H1 (cell line): ENCODE data around the gene UPF1. TPM values are rescaled to one million over a fixed set of nuclear protein-coding genes. Genes with fewer than 3 reads are reported as not detected.

ENCODE experiments used
- CTCF ChIA-PET: fragments of 300-600 bp; sonication (Branson Sonifier 250); formaldehyde crosslinking; loops from one replicate; lab custom pipeline; 2021; ENCODE audit not compliant: partially characterized antibody; lab: Charles Lee
- POLR2A ChIA-PET: fragments of 300-600 bp; sonication (Branson Sonifier 250); formaldehyde crosslinking; loops from one replicate; lab custom pipeline; 2021; ENCODE audit warnings: inconsistent platforms; ENCODE audit not compliant: partially characterized antibody; lab: Charles Lee
- DNase-seq, 2 experiments: peaks; one replicate each; pipeline versions ENCODE4 v3.0.0 to v3.0.0-alpha.2; 2010 to 2022; ENCODE audit warnings: low spot score in 2 of 2, low read depth in 1 of 2, mixed read lengths in 1 of 2
- FAIRE-seq: peaks from 2 replicates; lab custom pipeline; 2011; peaks lifted over from hg19 to GRCh38; lab: Jason Lieb, UNC
- H2AFZ ChIP-seq: 2 replicates; pipeline ENCODE4 v1.8.1; 2012; ENCODE audit warnings: low read length, inconsistent platforms
- H2AK5ac ChIP-seq: 2 replicates; pipeline ENCODE4 v1.6.1; 2013; ENCODE audit warnings: low read depth, low read length
- H2BK120ac ChIP-seq: replicated peaks from 2 replicates; pipeline ENCODE3; 2013; ENCODE audit warnings: low read depth, low read length, inconsistent platforms
- H2BK12ac ChIP-seq: 2 replicates; pipeline ENCODE4 v1.6.1; 2013; ENCODE audit warnings: low read depth, low read length
- H2BK15ac ChIP-seq: 2 replicates; pipeline ENCODE4 v1.6.1; 2013; ENCODE audit warnings: low read length
- H2BK20ac ChIP-seq: 2 replicates; pipeline ENCODE4 v1.6.1; 2013; ENCODE audit warnings: low read length
- H2BK5ac ChIP-seq: 2 replicates; pipeline ENCODE4 v1.6.1; 2013; ENCODE audit warnings: low read depth, low read length
- H3K14ac ChIP-seq: 2 replicates; pipeline ENCODE4 v1.6.1; 2013; ENCODE audit warnings: inconsistent platforms; ENCODE audit not compliant: insufficient read length
- H3K18ac ChIP-seq: 2 replicates; pipeline ENCODE4 v1.6.1; 2013; ENCODE audit warnings: low read length; ENCODE audit errors: extremely low read depth
- H3K23ac ChIP-seq: 2 replicates; pipeline ENCODE4 v1.6.1; 2013; ENCODE audit warnings: inconsistent platforms; ENCODE audit not compliant: insufficient read length
- H3K23me2 ChIP-seq: 2 replicates; pipeline ENCODE4 v1.6.1; 2013; ENCODE audit warnings: low read depth, low read length
- H3K27ac ChIP-seq: 2 replicates; pipeline ENCODE4 v1.6.1; 2011; ENCODE audit warnings: low read depth, low read length, inconsistent platforms
- H3K27me3 ChIP-seq, 4 experiments: replicated peaks in 1 of 4; 1 replicate in 1 of 4; 2 replicates in 3 of 4; pipeline versions ENCODE4 v1.6.1 to v1.8.1; 2011 to 2013; ENCODE audit warnings: low read length in 3 of 4, mild to moderate bottlenecking in 3 of 4, inconsistent platforms in 2 of 4, mixed read lengths in 2 of 4, moderate library complexity in 1 of 4; ENCODE audit not compliant: control insufficient read depth in 3 of 4, insufficient read depth in 3 of 4; ENCODE audit errors: extremely low read depth in 1 of 4
- H3K36me3 ChIP-seq, 4 experiments: 2 replicates each; pipeline versions ENCODE4 v1.6.1 to v1.8.1; 2011 to 2013; ENCODE audit warnings: mild to moderate bottlenecking in 4 of 4, low read length in 3 of 4, moderate library complexity in 2 of 4, control low read depth in 1 of 4, inconsistent platforms in 1 of 4; ENCODE audit not compliant: insufficient read depth in 4 of 4, control insufficient read depth in 2 of 4
- H3K4ac ChIP-seq: replicated peaks from 2 replicates; pipeline ENCODE3; 2013; ENCODE audit warnings: low read length, low read depth, mixed read lengths, inconsistent platforms; ENCODE audit not compliant: insufficient read length
- H3K4me1 ChIP-seq, 4 experiments: replicated peaks in 1 of 4; 1 replicate in 1 of 4; 2 replicates in 3 of 4; pipeline versions ENCODE4 v1.6.1 to v1.8.1; 2011 to 2013; ENCODE audit warnings: low read length in 3 of 4, inconsistent platforms in 2 of 4, mixed read lengths in 1 of 4; ENCODE audit not compliant: insufficient read depth in 4 of 4, control insufficient read depth in 3 of 4
- H3K4me2 ChIP-seq, 2 experiments: 2 replicates each; pipeline versions ENCODE4 v1.6.1 to v1.8.1; 2011 to 2013; ENCODE audit warnings: low read depth in 2 of 2, low read length in 2 of 2, control low read depth in 1 of 2, inconsistent platforms in 1 of 2, mild to moderate bottlenecking in 1 of 2; ENCODE audit not compliant: insufficient read depth in 1 of 2
- H3K4me3 ChIP-seq, 4 experiments: fragments of 200-600, 300-600 bp in 1 of 4; sonication (generic), shearing (Covaris generic), sonication (Bioruptor Twin) in 1 of 4; 2 replicates each; pipeline versions ENCODE4 v1.5.1 to v1.8.1; 2011 to 2016; ENCODE audit warnings: low read length in 4 of 4, low read depth in 3 of 4, control low read depth in 2 of 4, inconsistent platforms in 2 of 4, mild to moderate bottlenecking in 2 of 4, mixed read lengths in 1 of 4, moderate library complexity in 1 of 4; ENCODE audit not compliant: insufficient read depth in 2 of 4; ENCODE audit errors: extremely low read depth in 1 of 4
- H3K56ac ChIP-seq: replicated peaks from 2 replicates; pipeline ENCODE3; 2013; ENCODE audit warnings: low read depth, mild to moderate bottlenecking, mixed read lengths, low read length, inconsistent platforms; ENCODE audit not compliant: insufficient read length
- H3K79me1 ChIP-seq: 2 replicates; pipeline ENCODE4 v1.6.1; 2013; ENCODE audit warnings: low read depth, low read length, control low read depth
- H3K79me2 ChIP-seq, 2 experiments: 2 replicates each; pipeline versions ENCODE4 v1.6.1 to v1.8.1; 2012 to 2013; ENCODE audit warnings: low read length in 2 of 2, mild to moderate bottlenecking in 2 of 2, inconsistent platforms in 1 of 2; ENCODE audit not compliant: insufficient read depth in 2 of 2, control insufficient read depth in 1 of 2
- H3K9ac ChIP-seq, 4 experiments: replicated peaks in 1 of 4; 1 replicate in 1 of 4; 2 replicates in 3 of 4; pipeline versions ENCODE4 v1.6.1 to v1.8.1; 2011 to 2013; ENCODE audit warnings: low read depth in 3 of 4, low read length in 3 of 4, control low read depth in 2 of 4, mild to moderate bottlenecking in 2 of 4, moderate library complexity in 2 of 4, inconsistent platforms in 1 of 4; ENCODE audit errors: extremely low read depth in 1 of 4
- H3K9me3 ChIP-seq, 2 experiments: 2 replicates each; pipeline versions ENCODE4 v1.6.1 to v1.8.1; 2012 to 2013; ENCODE audit warnings: mild to moderate bottlenecking in 2 of 2, moderate library complexity in 2 of 2, control low read depth in 1 of 2, inconsistent platforms in 1 of 2, low read depth in 1 of 2, low read length in 1 of 2, mixed read lengths in 1 of 2; ENCODE audit not compliant: insufficient read depth in 2 of 2
- H4K20me1 ChIP-seq, 2 experiments: replicated peaks in 1 of 2; 2 replicates each; pipeline versions ENCODE3 to v1.8.1; 2011 to 2013; ENCODE audit warnings: inconsistent platforms in 2 of 2, low read length in 2 of 2, mild to moderate bottlenecking in 1 of 2; ENCODE audit not compliant: insufficient read depth in 2 of 2, control insufficient read depth in 1 of 2
- H4K5ac ChIP-seq: 2 replicates; pipeline ENCODE4 v1.6.1; 2013; ENCODE audit warnings: low read length, low read depth, mixed read lengths, inconsistent platforms; ENCODE audit not compliant: insufficient read length
- H4K8ac ChIP-seq: 2 replicates; pipeline ENCODE4 v1.8.0; 2013; ENCODE audit warnings: mild to moderate bottlenecking, moderate library complexity, low read length, inconsistent platforms; ENCODE audit not compliant: insufficient read depth; ENCODE audit errors: extremely low read depth
- H4K91ac ChIP-seq: replicated peaks from 2 replicates; pipeline ENCODE3; 2013; ENCODE audit warnings: low read length, mixed read lengths, inconsistent platforms; ENCODE audit not compliant: insufficient read length
- CREB1 ChIP-seq: IDR thresholded peaks from 2 replicates; pipeline ENCODE4 v1.6.1; 2012; ENCODE audit warnings: inconsistent platforms
- KDM4A ChIP-seq: IDR thresholded peaks from one replicate; pipeline ENCODE4 v1.7.1; 2012; ENCODE audit warnings: low read depth, mild to moderate bottlenecking, moderate library complexity, low read length, inconsistent platforms; ENCODE audit not compliant: severe bottlenecking
- SIN3A ChIP-seq, 2 experiments: IDR thresholded peaks in 1 of 2; conservative IDR thresholded peaks in 1 of 2; 2 replicates each; pipeline ENCODE4 v1.6.1; 2011 to 2012; ENCODE audit warnings: low read length in 2 of 2, improper control_type of control experiment in 1 of 2, low read depth in 1 of 2, mild to moderate bottlenecking in 1 of 2
- SP4 ChIP-seq: IDR thresholded peaks from 2 replicates; pipeline ENCODE4 v1.6.1; 2012; ENCODE audit warnings: low read length, inconsistent platforms
- WGBS, 2 experiments: shearing (Covaris generic) in 1 of 2; methylation state at CpG; one replicate each; pipeline versions ENCODE4 v1.1.6 to v1.1.7; 2013 to 2015; ENCODE audit warnings: low lambda C conversion rate in 2 of 2, mixed read lengths in 2 of 2, inconsistent platforms in 1 of 2, low coverage in 1 of 2, missing lambda C conversion rate in 1 of 2; ENCODE audit not compliant: insufficient replicate concordance in 2 of 2, insufficient coverage in 1 of 2, insufficient read length in 1 of 2; ENCODE audit errors: extremely low coverage in 1 of 2, missing lambda C conversion rate in 1 of 2; 5-methylcytosine and 5-hydroxymethylcytosine counted together
- polyA plus RNA-seq, 7 experiments: library from polyadenylated mRNA; depleted of rRNA in 3 of 7; stranded (reverse) in 5 of 7; unstranded in 2 of 7; fragments of >200 nt in 5 of 7; fragments of 200-250 nt in 2 of 7; gene quantifications; 1 replicate in 5 of 7; 2 replicates in 1 of 7; 4 replicates in 1 of 7; pipeline versions ENCODE4 v1.2.1 to v1.2.3, GENCODE V29; 2011 to 2013; ENCODE audit warnings: missing spikeins in 2 of 7, mixed read lengths in 2 of 7
- total RNA-seq: library from RNA; stranded (reverse); fragmentation: NEBNext Ultra II Directional; extraction: Animal tissue kit (Norgen Biotek cat#: 25700); gene quantifications from 2 replicates; pipeline ENCODE4 v1.2.1, GENCODE V29; 2021

The UPF1 gene
- total and polyA plus RNA-seq, 2 of the 8 experiments (the other 6 are each of a cell fraction or from before 2014, with no cell fraction given) = 46.4 to 62.0 TPM

DNA sequence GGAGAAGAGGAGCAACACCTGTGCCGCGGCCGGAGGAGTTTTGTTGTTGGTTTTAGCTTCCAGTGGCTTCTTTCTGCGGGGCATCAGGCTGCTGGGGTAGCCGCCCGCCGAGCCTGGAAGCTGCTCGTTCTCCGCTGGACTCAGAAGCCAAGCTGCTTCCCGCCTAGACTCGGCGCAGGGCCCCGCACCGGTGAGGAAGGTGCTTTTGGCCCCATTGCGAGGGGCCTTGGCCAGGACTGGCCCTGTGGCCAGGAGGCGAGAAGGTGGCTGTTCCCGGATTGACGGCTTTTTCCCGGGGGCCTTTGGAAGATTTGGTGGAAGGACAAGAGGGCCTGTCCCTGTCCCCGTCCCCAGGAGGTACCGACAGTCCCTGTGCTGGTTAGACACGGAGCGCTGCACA lies 35.4 kb downstream of the UPF1 start:
- H3K4me1 ChIP-seq = peaks cover 0 to 13% (median 4%) of the 10 kb centered on the region in 4 experiments; a peak in 4 of 7 replicates
- no peak overlapping the region for H3K4me2 ChIP-seq
- peaks cover 0 to 2% (median 0%) of the 10 kb centered on the region in 4 experiments; a peak in 1 of 7 replicates for H3K27me3 ChIP-seq
- H2BK120ac ChIP-seq = no peak overlapping the region
- no peak overlapping the region for H2BK12ac ChIP-seq
- H3K79me2 ChIP-seq = no peaks in the 10 kb centered on the region
- H3K56ac ChIP-seq = no peak overlapping the region
- no peak overlapping the region for H2AFZ ChIP-seq
- H3K18ac ChIP-seq = no peak overlapping the region
- H4K8ac ChIP-seq = no peak overlapping the region
- 90% methylated on average over 23 of the region's 23 CpGs; no CpG with 5 or more reads in 1 of the 2 experiments for WGBS, 2 experiments
- no peak overlapping the region for H3K27ac ChIP-seq
- no peak overlapping the region for H2BK15ac ChIP-seq
- no peak overlapping the region for H3K4ac ChIP-seq
- H3K23me2 ChIP-seq = peaks cover 4% of the 10 kb centered on the region; the same call in 1 of the 2 replicates
- ChIA-PET CTCF (interaction anchor here (0.8 to 15.1 kb wide), 23 partner anchors 10 to 807 kb away, joined by 3 to 247 read pairs (median 3); no protein-coding TSS in a partner anchor), POLR2A (interaction anchor here (1.2 to 1.3 kb wide), 3 partner anchors 33 to 120 kb away, joined by 3 to 4 read pairs (median 3); no protein-coding TSS in a partner anchor)
- no peak overlapping the region for H3K9ac ChIP-seq
- no peaks in the 10 kb centered on the region; the same call in 1 of the 2 replicates for H3K79me1 ChIP-seq
- no peak overlapping the region for H3K4me3 ChIP-seq
- no peak overlapping the region for H2AK5ac ChIP-seq
- H3K23ac ChIP-seq = no peak overlapping the region
- H2BK5ac ChIP-seq = no peak overlapping the region
- no peak overlapping the region for H3K14ac ChIP-seq
- no peak overlapping the region for H2BK20ac ChIP-seq
- no peak overlapping the region for H4K91ac ChIP-seq
- FAIRE-seq (no peak), DNase-seq (no peak)
- H3K36me3 ChIP-seq = peaks cover 14 to 35% (median 25%) of the 10 kb centered on the region in 4 experiments
- no peaks in the 10 kb centered on the region for H3K9me3 ChIP-seq
- H4K5ac ChIP-seq = no peak overlapping the region
- H4K20me1 ChIP-seq = peaks cover 5 to 18% of the 10 kb centered on the region in 2 experiments
- no peak for TF ChIP-seq SP4
- TF ChIP-seq KDM4A = no peak
- no peak for TF ChIP-seq CREB1
- no peak for TF ChIP-seq SIN3A (conservative IDR thresholded peaks at IDR 0.05 in 1 of 2, IDR thresholded peaks at IDR 0.05 in 1 of 2; ENCODE audit: low read depth in 1 of 2, low read length in 2 of 2)
